CMK (cell line): ENCODE measurements around the gene TBC1D30.
A peak's percentile ranks its signal among the peaks of the same experiment; 100 is the strongest.

Experiments
- DNase-seq: peaks from one replicate; pipeline ENCODE4 v3.0.0-alpha.2; 2010; ENCODE audit warnings: low read depth

Gene TBC1D30

GRCh38 chr12:64864319-64864718 is 39.9 kb downstream of the TBC1D30 start:
- no peak for DNase-seq

GRCh38 chr12:64875186-64875585 is 50.7 kb downstream of the TBC1D30 start:
- no peak for DNase-seq

GRCh38 chr12:64876388-64877071 is 52.1 kb downstream of the TBC1D30 start:
- DNase-seq = no peak

GRCh38 chr12:64877363-64878004 is 53.0 kb downstream of the TBC1D30 start:
- no peak for DNase-seq

- DNase-seq = no peak
Measured at GRCh38 chr12:64882687-64883086, 58.2 kb downstream of the TBC1D30 start.

GRCh38 chr12:64883264-64884163 is 59.1 kb downstream of the TBC1D30 start:
- no peak for DNase-seq

- DNase-seq = no peak
Measured at GRCh38 chr12:64884164-64884542, 59.7 kb downstream of the TBC1D30 start.

GRCh38 chr12:64884728-64885127 is 60.3 kb downstream of the TBC1D30 start:
- no peak for DNase-seq

- no peak for DNase-seq
Measured at GRCh38 chr12:64889434-64890216, 65.2 kb downstream of the TBC1D30 start.

GRCh38 chr12:64890873-64891468 is 66.5 kb downstream of the TBC1D30 start:
- DNase-seq = peak; percentile 22

- DNase-seq = no peak
Measured at GRCh38 chr12:64891629-64892028, 67.2 kb downstream of the TBC1D30 start.

GRCh38 chr12:64892561-64892960 is 68.1 kb downstream of the TBC1D30 start:
- DNase-seq = no peak

GRCh38 chr12:64893961-64894360 is 69.5 kb downstream of the TBC1D30 start:
- no peak for DNase-seq

- DNase-seq = no peak
Measured at GRCh38 chr12:64894827-64895475, 70.5 kb downstream of the TBC1D30 start.

GRCh38 chr12:64895526-64895925 is 71.1 kb downstream of the TBC1D30 start:
- DNase-seq = no peak

GRCh38 chr12:64900540-64900939 is 76.1 kb downstream of the TBC1D30 start:
- DNase-seq = no peak

- no peak for DNase-seq
Measured at GRCh38 chr12:64903479-64904152, 79.2 kb downstream of the TBC1D30 start.

- DNase-seq = no peak
Measured at GRCh38 chr12:64907097-64907496, 82.7 kb downstream of the TBC1D30 start.

GRCh38 chr12:64909124-64909523 is 84.7 kb downstream of the TBC1D30 start:
- no peak for DNase-seq

GRCh38 chr12:64911081-64911480 is 86.6 kb downstream of the TBC1D30 start:
- no peak for DNase-seq

- DNase-seq = no peak
Measured at GRCh38 chr12:64911912-64912311, 87.5 kb downstream of the TBC1D30 start.
